ENCODE results near the gene SUPT16H.

GRCh38 chr14:21431126-21431525, 47.3 kb upstream of the SUPT16H start:
- TF ChIP-seq CTCF (IDR thresholded peaks at IDR 0.05 in 4 of 5, conservative IDR thresholded peaks at IDR 0.05 in 1 of 5) (no peak), POLR2A (IDR thresholded peaks at IDR 0.05) (no peak)

Measured in gastrocnemius medialis (tissue), 4 donors.